GM12801 (cell line): ENCODE measurements around the gene GNG12.

Source experiments
- TF ChIP-seq, protein P1 (sequence below): IDR thresholded peaks from one replicate; pipeline ENCODE4 v1.5.1; 2011; ENCODE audit warnings: control low read depth; ENCODE audit not compliant: insufficient read length; ENCODE audit errors: extremely low read depth

GNG12 gene

DNA sequence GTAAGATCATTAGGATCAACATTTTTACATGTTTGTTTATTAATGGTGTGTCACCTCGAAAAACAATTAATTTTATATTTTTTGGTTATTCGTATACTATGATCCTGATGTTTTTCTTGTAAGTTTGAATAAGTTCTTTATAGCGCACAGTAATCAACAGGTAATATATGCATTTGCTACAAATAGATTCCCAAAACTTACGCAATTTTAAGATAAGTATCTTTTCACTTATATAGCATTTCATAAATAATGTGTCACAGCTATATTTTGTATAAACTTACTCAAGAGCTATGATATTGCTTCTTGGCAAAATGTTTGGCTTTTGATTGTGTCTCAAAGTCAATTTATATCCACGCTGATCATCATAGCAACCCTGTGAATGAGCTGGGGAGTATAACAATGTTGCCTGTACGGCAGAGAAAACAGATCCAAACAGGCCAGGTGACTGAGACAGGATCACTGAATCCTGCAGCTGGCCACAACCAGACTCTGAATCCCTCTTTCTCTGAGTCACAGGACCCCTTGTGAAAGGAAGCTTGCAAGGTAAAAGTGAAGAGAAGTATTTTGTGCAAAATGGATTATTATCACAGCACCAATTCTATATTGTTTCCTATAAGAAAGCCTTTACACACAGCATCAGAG is 48.6 kb downstream of the GNG12 start:
- TF ChIP-seq, protein P1, sequence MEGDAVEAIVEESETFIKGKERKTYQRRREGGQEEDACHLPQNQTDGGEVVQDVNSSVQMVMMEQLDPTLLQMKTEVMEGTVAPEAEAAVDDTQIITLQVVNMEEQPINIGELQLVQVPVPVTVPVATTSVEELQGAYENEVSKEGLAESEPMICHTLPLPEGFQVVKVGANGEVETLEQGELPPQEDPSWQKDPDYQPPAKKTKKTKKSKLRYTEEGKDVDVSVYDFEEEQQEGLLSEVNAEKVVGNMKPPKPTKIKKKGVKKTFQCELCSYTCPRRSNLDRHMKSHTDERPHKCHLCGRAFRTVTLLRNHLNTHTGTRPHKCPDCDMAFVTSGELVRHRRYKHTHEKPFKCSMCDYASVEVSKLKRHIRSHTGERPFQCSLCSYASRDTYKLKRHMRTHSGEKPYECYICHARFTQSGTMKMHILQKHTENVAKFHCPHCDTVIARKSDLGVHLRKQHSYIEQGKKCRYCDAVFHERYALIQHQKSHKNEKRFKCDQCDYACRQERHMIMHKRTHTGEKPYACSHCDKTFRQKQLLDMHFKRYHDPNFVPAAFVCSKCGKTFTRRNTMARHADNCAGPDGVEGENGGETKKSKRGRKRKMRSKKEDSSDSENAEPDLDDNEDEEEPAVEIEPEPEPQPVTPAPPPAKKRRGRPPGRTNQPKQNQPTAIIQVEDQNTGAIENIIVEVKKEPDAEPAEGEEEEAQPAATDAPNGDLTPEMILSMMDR = no peak

DNA sequence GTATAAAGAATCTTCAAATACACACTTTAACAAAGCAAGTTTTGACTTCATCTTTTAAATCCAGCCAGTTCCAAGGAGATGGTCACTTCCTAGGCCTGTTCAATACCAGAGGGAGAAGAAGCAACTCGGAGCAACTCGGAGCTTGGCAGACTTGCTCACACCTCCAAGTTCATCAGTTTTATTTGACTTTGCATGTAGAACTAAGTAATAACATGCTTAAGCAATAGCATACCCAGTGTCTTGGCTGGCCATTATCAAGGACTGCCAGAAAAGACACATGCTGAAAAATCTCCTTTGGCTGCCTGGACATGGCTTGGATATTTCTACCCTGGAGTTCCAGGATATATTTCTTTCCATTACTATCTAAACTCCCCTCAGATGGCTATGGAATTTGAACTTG is 52.6 kb downstream of the GNG12 start:
- TF ChIP-seq, protein P1 = no peak

DNA sequence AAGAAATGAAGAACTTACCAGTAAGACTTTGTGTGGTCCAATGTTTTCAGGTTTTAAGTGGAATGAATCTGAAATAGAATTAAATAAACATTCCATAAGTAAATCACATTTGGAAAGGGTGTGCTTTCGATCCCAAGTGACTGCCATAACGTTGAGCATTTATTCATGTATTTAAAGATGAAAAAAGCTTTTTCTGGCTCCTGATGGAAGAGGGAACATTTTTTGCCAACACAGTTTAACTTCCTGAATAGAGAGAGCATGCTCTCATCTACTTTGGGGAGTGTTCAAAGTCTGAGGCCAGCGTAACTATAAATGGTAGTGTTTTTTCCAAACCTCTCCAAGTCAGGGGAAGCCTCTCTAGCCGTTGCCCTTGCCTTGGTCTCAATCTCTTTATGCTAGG is 55.8 kb downstream of the GNG12 start:
- TF ChIP-seq, protein P1 = no peak

DNA sequence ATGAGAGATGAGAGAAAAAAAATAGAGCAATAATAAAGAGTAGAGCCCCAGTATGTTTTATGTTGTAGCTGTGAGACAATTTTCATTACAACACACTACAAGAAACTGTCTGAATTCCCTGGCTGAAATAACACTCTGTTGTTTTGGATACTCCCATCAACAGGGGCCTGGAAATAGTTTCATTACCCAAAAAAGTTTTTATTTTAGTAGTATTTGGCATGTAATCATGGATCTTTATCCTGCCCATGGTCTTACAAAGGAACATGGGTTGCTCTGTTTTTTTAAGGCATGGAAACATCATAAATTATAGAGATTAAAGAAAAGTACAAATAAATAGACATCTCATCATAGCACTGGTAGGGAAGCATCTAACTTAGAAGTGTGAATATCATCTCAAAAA is 56.3 kb downstream of the GNG12 start:
- TF ChIP-seq, protein P1 = no peak

DNA sequence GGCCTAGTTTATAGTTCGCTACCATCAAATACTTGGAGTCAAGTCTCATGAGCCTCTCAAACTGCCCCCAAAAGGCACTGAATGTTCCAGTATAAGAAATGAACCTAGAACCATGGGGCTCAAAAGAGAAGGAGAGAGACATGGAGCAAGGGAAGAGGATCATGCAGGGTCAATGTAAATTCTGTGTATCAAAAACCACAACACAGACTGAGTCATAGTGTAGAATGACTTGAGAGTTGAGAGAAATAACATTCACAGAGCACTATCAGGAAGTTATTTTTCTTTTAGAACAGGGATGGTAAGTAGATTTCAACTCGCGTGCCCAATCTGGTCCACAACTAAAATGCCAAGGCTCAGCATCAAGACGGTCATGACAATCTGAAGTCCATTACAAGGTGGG is 59.8 kb downstream of the GNG12 start:
- TF ChIP-seq, protein P1 = no peak

DNA sequence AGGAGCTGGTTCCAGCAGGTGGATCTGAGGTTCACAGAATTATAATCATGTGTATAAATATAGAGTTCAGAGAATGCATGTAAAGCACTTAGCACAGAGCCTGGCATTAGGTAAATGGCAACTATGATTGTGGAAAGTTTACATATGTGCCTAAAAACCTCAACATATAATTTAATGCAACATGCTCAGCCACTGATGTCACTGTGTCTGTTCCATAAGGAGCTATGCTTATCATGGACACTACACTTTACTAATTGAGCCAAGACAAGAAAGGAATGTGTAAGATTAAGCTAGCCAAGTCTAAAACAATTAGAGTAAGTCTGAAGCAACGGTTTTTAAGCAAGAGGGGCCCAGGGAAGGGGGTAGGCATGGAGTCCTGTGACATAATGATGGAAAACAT is 61.5 kb downstream of the GNG12 start:
- TF ChIP-seq, protein P1 = no peak

DNA sequence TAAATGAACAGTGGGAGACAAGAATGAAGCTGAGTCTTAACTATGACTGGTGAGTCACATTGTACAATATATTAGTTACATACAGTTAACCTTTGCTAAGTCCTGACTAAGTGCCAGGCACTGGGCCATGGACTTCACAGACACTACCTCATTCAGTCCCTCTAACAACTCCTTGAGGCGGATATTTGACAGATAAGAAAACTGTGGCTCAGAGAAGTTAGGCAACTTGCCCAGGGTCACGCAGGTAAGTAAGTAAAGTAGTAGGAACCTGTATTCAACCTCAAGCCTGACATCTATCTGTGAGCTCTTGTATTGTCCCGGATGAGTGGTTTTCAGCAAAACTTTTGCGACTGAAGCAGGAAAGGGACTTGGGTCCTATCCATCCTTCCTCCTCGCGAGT is 62.1 kb downstream of the GNG12 start:
- TF ChIP-seq, protein P1 = no peak
